Tibial nerve (tissue), 4 donors: ENCODE data around the gene MBOAT2. TPM values are rescaled to one million over a fixed set of nuclear protein-coding genes. Genes with fewer than 3 reads are reported as not detected.

ENCODE experiments used
- DNase-seq, 2 donors: peaks; one replicate each; pipeline ENCODE4 v3.0.0-alpha.2; 2019; ENCODE audit warnings: low spot score in 2 of 2
- H3K27ac ChIP-seq, 4 donors: fragments of 200-600 bp; sonication (generic) in 3 of 4; one replicate each; pipeline ENCODE4 v1.5.1; 2017 to 2019; ENCODE audit warnings: mild to moderate bottlenecking in 1 of 4
- H3K27me3 ChIP-seq, 2 donors: fragments of 200-600 bp; sonication (generic) in 1 of 2; one replicate each; pipeline versions ENCODE4 v1.5.1 to v1.6.0; 2017 to 2019
- H3K36me3 ChIP-seq, 3 donors: fragments of 200-600 bp; sonication (generic); one replicate each; pipeline ENCODE4 v1.5.1; 2018 to 2019
- H3K4me1 ChIP-seq, 4 donors: fragments of 200-600 bp; sonication (generic) in 3 of 4; one replicate each; pipeline ENCODE4 v1.5.1; 2017 to 2019
- H3K4me3 ChIP-seq, 4 donors: fragments of 200-600 bp; sonication (generic) in 3 of 4; one replicate each; pipeline ENCODE4 v1.5.1; 2017 to 2019; ENCODE audit warnings: mild to moderate bottlenecking in 1 of 4, moderate library complexity in 1 of 4
- H3K9me3 ChIP-seq, 4 donors: fragments of 200-600 bp; sonication (generic) in 3 of 4; one replicate each; pipeline ENCODE4 v1.5.1; 2017 to 2019
- CTCF ChIP-seq, 5 experiments: fragments of 200-600 bp in 3 of 5; fragments of 450-650 bp in 2 of 5; sonication (generic) in 3 of 5; IDR thresholded peaks; one replicate each; pipeline ENCODE4 v1.5.1; 2016 to 2019; ENCODE audit warnings: antibody characterized with exemption in 5 of 5, mild to moderate bottlenecking in 3 of 5, moderate library complexity in 2 of 5
- EP300 ChIP-seq, 2 donors: sonication (generic); formaldehyde crosslinking; IDR thresholded peaks; one replicate each; pipeline ENCODE4 v1.6.1; 2017; ENCODE audit warnings: antibody characterized with exemption in 2 of 2, mild to moderate bottlenecking in 1 of 2
- POLR2A ChIP-seq, 2 donors: fragments of 450-650 bp; IDR thresholded peaks; one replicate each; pipeline ENCODE4 v1.6.1; 2017; ENCODE audit warnings: antibody characterized with exemption in 2 of 2, mild to moderate bottlenecking in 2 of 2, moderate library complexity in 2 of 2
- WGBS, 2 donors: methylation state at CpG; one replicate each; pipeline ENCODE4 v1.1.5; 2018; 5-methylcytosine and 5-hydroxymethylcytosine counted together
- total RNA-seq, 4 donors: library from RNA; depleted of rRNA; stranded (reverse); fragments of >200 nt; gene quantifications; one replicate each; pipeline ENCODE4 v1.1.0, GENCODE V29; 2016

The MBOAT2 gene
- total RNA-seq, 4 donors from 2014 or later = 23.7 to 56.2 (median 45.5) TPM

- Histone ChIP-seq H3K27me3 (no peaks in the 10 kb centered on the region), H3K4me1 (no peaks in the 10 kb centered on the region), H3K27ac (no peak overlapping the region), H3K36me3 (peaks cover 0 to 5% (median 0%) of the 10 kb centered on the region in 3 donors), H3K4me3 (no peak overlapping the region), H3K9me3 (no peaks in the 10 kb centered on the region)
- no peak for TF ChIP-seq EP300 (IDR thresholded peaks at IDR 0.05)
- no peak for TF ChIP-seq POLR2A (IDR thresholded peaks at IDR 0.05)
- no peak for TF ChIP-seq CTCF (IDR thresholded peaks at IDR 0.05)
- no peak for DNase-seq
- WGBS, 2 donors = 55 to 58% methylated on average over 2 of the region's 2 CpGs
Measured at GRCh38 chr2:8886876-8887275, 116.6 kb downstream of the MBOAT2 start.

- Histone ChIP-seq H3K9me3 (no peaks in the 10 kb centered on the region), H3K4me3 (no peak overlapping the region), H3K36me3 (peaks cover 0 to 8% (median 0%) of the 10 kb centered on the region in 3 donors), H3K27ac (no peak overlapping the region), H3K27me3 (no peaks in the 10 kb centered on the region), H3K4me1 (no peaks in the 10 kb centered on the region)
- DNase-seq = no peak
- TF ChIP-seq CTCF (IDR thresholded peaks at IDR 0.05) = no peak
- no peak for TF ChIP-seq EP300 (IDR thresholded peaks at IDR 0.05)
- no peak for TF ChIP-seq POLR2A (IDR thresholded peaks at IDR 0.05)
- WGBS, 2 donors = 60 to 64% methylated on average over 1 of the region's 1 CpG
Measured at GRCh38 chr2:8886202-8886518, 117.3 kb downstream of the MBOAT2 start.

- Histone ChIP-seq H3K4me1 (no peaks in the 10 kb centered on the region), H3K27ac (no peak overlapping the region), H3K36me3 (peaks cover 0 to 14% (median 0%) of the 10 kb centered on the region in 3 donors), H3K27me3 (no peaks in the 10 kb centered on the region), H3K9me3 (no peaks in the 10 kb centered on the region), H3K4me3 (no peak overlapping the region)
- TF ChIP-seq CTCF (IDR thresholded peaks at IDR 0.05) (no peak), EP300 (IDR thresholded peaks at IDR 0.05) (no peak), POLR2A (IDR thresholded peaks at IDR 0.05) (no peak)
- DNase-seq = no peak
- WGBS, 2 donors = 94 to 96% methylated on average over 7 of the region's 7 CpGs
Measured at GRCh38 chr2:8885449-8886201, 117.9 kb downstream of the MBOAT2 start.

- H3K27me3 ChIP-seq = no peaks in the 10 kb centered on the region
- no peaks in the 10 kb centered on the region for H3K9me3 ChIP-seq
- WGBS, 2 donors = 95 to 98% methylated on average over 4 of the region's 4 CpGs
- H3K36me3 ChIP-seq = peaks cover 0 to 18% (median 0%) of the 10 kb centered on the region in 3 donors
- no peak overlapping the region for H3K4me3 ChIP-seq
- no peak for DNase-seq
- no peak for TF ChIP-seq EP300 (IDR thresholded peaks at IDR 0.05)
- TF ChIP-seq CTCF (IDR thresholded peaks at IDR 0.05) = no peak
- TF ChIP-seq POLR2A (IDR thresholded peaks at IDR 0.05) = no peak
- no peak overlapping the region for H3K27ac ChIP-seq
- H3K4me1 ChIP-seq = no peaks in the 10 kb centered on the region
Measured at GRCh38 chr2:8884812-8885211, 118.7 kb downstream of the MBOAT2 start.

GRCh38 chr2:8882094-8882493 is 121.4 kb downstream of the MBOAT2 start:
- H3K9me3 ChIP-seq = no peaks in the 10 kb centered on the region
- DNase-seq = no peak
- no peak overlapping the region for H3K27ac ChIP-seq
- no peaks in the 10 kb centered on the region for H3K4me1 ChIP-seq
- H3K36me3 ChIP-seq = peaks cover 0 to 23% (median 4%) of the 10 kb centered on the region in 3 donors
- WGBS, 2 donors = 77 to 78% methylated on average over 5 of the region's 5 CpGs
- no peaks in the 10 kb centered on the region for H3K27me3 ChIP-seq
- TF ChIP-seq CTCF (IDR thresholded peaks at IDR 0.05) (no peak), EP300 (IDR thresholded peaks at IDR 0.05) (no peak), POLR2A (IDR thresholded peaks at IDR 0.05) (no peak)
- no peak overlapping the region for H3K4me3 ChIP-seq
